SK-N-SH (cell line): ENCODE results near the gene AK4. TPM values are rescaled to one million over a fixed set of nuclear protein-coding genes. Genes with fewer than 3 reads are reported as not detected.

ENCODE experiments used
- CTCF ChIA-PET: fragments of 300-600, 350-600 bp; formaldehyde crosslinking; extraction: SDS; loops from one replicate; lab custom pipeline; 2021; lab: Yijun Ruan, JAX
- POLR2A ChIA-PET: fragments of 350-600 bp; sonication (Branson Sonifier 250); formaldehyde crosslinking; extraction: SDS; loops from one replicate; lab custom pipeline; 2020; ENCODE audit warnings: antibody characterized with exemption, inconsistent platforms; lab: Yijun Ruan, JAX
- DNase-seq: peaks from one replicate; pipeline ENCODE4 v3.0.0; 2012
- H2AFZ ChIP-seq: fragments of 200-600 bp; sonication (generic); 2 replicates; pipeline ENCODE4 v1.8.1; 2016; ENCODE audit warnings: antibody characterized with exemption, mild to moderate bottlenecking, low read depth
- H3F3A ChIP-seq: fragments of 200-600 bp; sonication (generic); replicated peaks from 2 replicates; pipeline ENCODE3; 2016; ENCODE audit warnings: antibody characterized with exemption, mild to moderate bottlenecking; ENCODE audit not compliant: insufficient read depth
- H3K27ac ChIP-seq, 2 experiments: fragments of 200-500 bp in 1 of 2; fragments of 200-600 bp in 1 of 2; sonication (Bioruptor generic) in 1 of 2; sonication (generic), shearing (Covaris generic) in 1 of 2; 2 replicates each; pipeline versions ENCODE4 v1.5.1 to v1.6.1; 2014 to 2016; ENCODE audit warnings: low read depth in 2 of 2, inconsistent platforms in 1 of 2, low read length in 1 of 2, mild to moderate bottlenecking in 1 of 2, mixed read lengths in 1 of 2
- H3K27me3 ChIP-seq: fragments of 200-600 bp; sonication (generic), shearing (Covaris generic); 2 replicates; pipeline ENCODE4 v1.6.1; 2016; ENCODE audit warnings: mixed run types; ENCODE audit not compliant: insufficient read depth
- H3K36me3 ChIP-seq, 2 experiments: fragments of 200-500 bp in 1 of 2; fragments of 200-600 bp in 1 of 2; sonication (Bioruptor generic) in 1 of 2; sonication (generic) in 1 of 2; replicated peaks in 1 of 2; 2 replicates each; pipeline versions ENCODE3 to v1.5.1; 2014 to 2016; ENCODE audit warnings: low read length in 1 of 2, mild to moderate bottlenecking in 1 of 2; ENCODE audit not compliant: insufficient read depth in 2 of 2, control insufficient read depth in 1 of 2
- H3K4me1 ChIP-seq, 2 experiments: fragments of 200-500 bp in 1 of 2; fragments of 200-600 bp in 1 of 2; sonication (Bioruptor generic) in 1 of 2; sonication (generic), shearing (Covaris generic) in 1 of 2; 2 replicates each; pipeline versions ENCODE4 v1.5.1 to v1.6.1; 2014 to 2016; ENCODE audit warnings: low read depth in 1 of 2, low read length in 1 of 2, mixed run types in 1 of 2; ENCODE audit not compliant: insufficient read depth in 2 of 2, control insufficient read depth in 1 of 2
- H3K4me2 ChIP-seq: fragments of 200-600 bp; sonication (generic), shearing (Covaris generic); 2 replicates; pipeline ENCODE4 v1.6.1; 2017; ENCODE audit warnings: mixed run types
- H3K4me3 ChIP-seq, 2 experiments: fragments of 200-500 bp in 1 of 2; fragments of 200-600 bp in 1 of 2; sonication (Bioruptor generic) in 1 of 2; sonication (generic), shearing (Covaris generic) in 1 of 2; 2 replicates each; pipeline versions ENCODE4 v1.5.1 to v1.8.1; 2014 to 2016; ENCODE audit warnings: low read depth in 2 of 2, inconsistent platforms in 1 of 2, low read length in 1 of 2, mild to moderate bottlenecking in 1 of 2, mixed read lengths in 1 of 2, moderate library complexity in 1 of 2
- H3K79me2 ChIP-seq: fragments of 200-600 bp; sonication (generic); 2 replicates; pipeline ENCODE4 v1.8.1; 2017; ENCODE audit warnings: mild to moderate bottlenecking; ENCODE audit not compliant: insufficient read depth
- H3K9ac ChIP-seq: fragments of 200-600 bp; sonication (generic); 2 replicates; pipeline ENCODE4 v1.6.1; 2017; ENCODE audit warnings: mixed run types
- H3K9me2 ChIP-seq: fragments of 200-600 bp; sonication (generic); 2 replicates; pipeline ENCODE4 v1.6.1; 2017; ENCODE audit warnings: mixed run types
- H3K9me3 ChIP-seq: fragments of 200-600 bp; sonication (generic); 2 replicates; pipeline ENCODE4 v1.6.1; 2017; ENCODE audit warnings: mixed run types, mild to moderate bottlenecking, moderate library complexity
- H4K20me1 ChIP-seq: fragments of 200-600 bp; sonication (generic); 2 replicates; pipeline ENCODE4 v1.6.1; 2017; ENCODE audit warnings: mild to moderate bottlenecking, mixed run types; ENCODE audit not compliant: insufficient read depth
- CHD2 ChIP-seq: fragments of 150-350 bp; IDR thresholded peaks from 2 replicates; pipeline ENCODE4 v1.6.1; 2018; ENCODE audit warnings: low read length; ENCODE audit not compliant: partially characterized antibody
- EP300 ChIP-seq, 2 experiments: IDR thresholded peaks; 2 replicates each; pipeline versions ENCODE4 v1.4.0 to v1.6.1; 2012; ENCODE audit warnings: borderline replicate concordance in 1 of 2, low read depth in 1 of 2, low read length in 1 of 2
- FOSL2 ChIP-seq: IDR thresholded peaks from 2 replicates; pipeline ENCODE4 v1.4.0; 2012; ENCODE audit warnings: low read depth, mild to moderate bottlenecking, moderate library complexity, borderline replicate concordance
- GATA2 ChIP-seq: sonication (generic); formaldehyde crosslinking; IDR thresholded peaks from 2 replicates; pipeline ENCODE4 v1.5.0; 2020; ENCODE audit warnings: mild to moderate bottlenecking, missing genetic modification reagents
- JUND ChIP-seq: IDR thresholded peaks from 2 replicates; pipeline ENCODE4 v1.4.0; 2012
- MXI1 ChIP-seq: IDR thresholded peaks from 2 replicates; pipeline ENCODE4 v1.6.1; 2012; ENCODE audit warnings: mild to moderate bottlenecking, low read depth, low read length, improper control_type of control experiment
- NFIC ChIP-seq: IDR thresholded peaks from 2 replicates; pipeline ENCODE4 v1.4.0; 2012; ENCODE audit warnings: borderline replicate concordance
- NRF1 ChIP-seq: IDR thresholded peaks from 2 replicates; pipeline ENCODE4 v1.6.1; 2012; ENCODE audit warnings: low read depth, mild to moderate bottlenecking, low read length
- RAD21 ChIP-seq: IDR thresholded peaks from 2 replicates; pipeline ENCODE4 v1.6.1; 2012; ENCODE audit warnings: mild to moderate bottlenecking, low read length
- RFX5 ChIP-seq: IDR thresholded peaks from 2 replicates; pipeline ENCODE4 v1.6.1; 2012; ENCODE audit warnings: mild to moderate bottlenecking, improper control_type of control experiment, low read length
- SMC3 ChIP-seq: IDR thresholded peaks from 2 replicates; pipeline ENCODE4 v1.6.1; 2012; ENCODE audit warnings: low read depth, low read length, improper control_type of control experiment
- TAF1 ChIP-seq: IDR thresholded peaks from 2 replicates; pipeline ENCODE4 v1.6.1; 2012; ENCODE audit warnings: low read depth, mild to moderate bottlenecking, low read length, moderate library complexity, borderline replicate concordance
- TEAD4 ChIP-seq: IDR thresholded peaks from 2 replicates; pipeline ENCODE4 v1.4.0; 2012; ENCODE audit warnings: mild to moderate bottlenecking, borderline replicate concordance; ENCODE audit not compliant: insufficient read depth
- WGBS: methylation state at CpG from one replicate; pipeline ENCODE4 v1.1.6; 2017; ENCODE audit warnings: low lambda C conversion rate; 5-methylcytosine and 5-hydroxymethylcytosine counted together
- polyA plus RNA-seq, 3 experiments: library from polyadenylated mRNA; depleted of rRNA; stranded (reverse); fragments of >200 nt; gene quantifications; 2 replicates each; pipeline ENCODE4 v1.2.3, GENCODE V29; 2012
- TF ChIP-seq, protein P1 (sequence below): IDR thresholded peaks from 2 replicates; pipeline ENCODE4 v1.4.0; 2012; ENCODE audit warnings: low read depth, borderline replicate concordance
- TF ChIP-seq, protein P2 (sequence below): IDR thresholded peaks from 2 replicates; pipeline ENCODE4 v1.4.0; 2012; ENCODE audit warnings: low read depth
- TF ChIP-seq, protein P3 (sequence below): fragments of 150-350 bp; IDR thresholded peaks from 2 replicates; pipeline ENCODE4 v1.6.1; 2017; ENCODE audit warnings: antibody characterized with exemption, low read length, low read depth, borderline replicate concordance
- TF ChIP-seq, protein P4 (sequence below): IDR thresholded peaks from 2 replicates; pipeline ENCODE4 v1.4.0; 2012; ENCODE audit warnings: low read depth, borderline replicate concordance

The AK4 gene
- polyA plus RNA-seq, 1 of the 3 experiments (the other 2 are of a cell fraction): 6.4 TPM

DNA sequence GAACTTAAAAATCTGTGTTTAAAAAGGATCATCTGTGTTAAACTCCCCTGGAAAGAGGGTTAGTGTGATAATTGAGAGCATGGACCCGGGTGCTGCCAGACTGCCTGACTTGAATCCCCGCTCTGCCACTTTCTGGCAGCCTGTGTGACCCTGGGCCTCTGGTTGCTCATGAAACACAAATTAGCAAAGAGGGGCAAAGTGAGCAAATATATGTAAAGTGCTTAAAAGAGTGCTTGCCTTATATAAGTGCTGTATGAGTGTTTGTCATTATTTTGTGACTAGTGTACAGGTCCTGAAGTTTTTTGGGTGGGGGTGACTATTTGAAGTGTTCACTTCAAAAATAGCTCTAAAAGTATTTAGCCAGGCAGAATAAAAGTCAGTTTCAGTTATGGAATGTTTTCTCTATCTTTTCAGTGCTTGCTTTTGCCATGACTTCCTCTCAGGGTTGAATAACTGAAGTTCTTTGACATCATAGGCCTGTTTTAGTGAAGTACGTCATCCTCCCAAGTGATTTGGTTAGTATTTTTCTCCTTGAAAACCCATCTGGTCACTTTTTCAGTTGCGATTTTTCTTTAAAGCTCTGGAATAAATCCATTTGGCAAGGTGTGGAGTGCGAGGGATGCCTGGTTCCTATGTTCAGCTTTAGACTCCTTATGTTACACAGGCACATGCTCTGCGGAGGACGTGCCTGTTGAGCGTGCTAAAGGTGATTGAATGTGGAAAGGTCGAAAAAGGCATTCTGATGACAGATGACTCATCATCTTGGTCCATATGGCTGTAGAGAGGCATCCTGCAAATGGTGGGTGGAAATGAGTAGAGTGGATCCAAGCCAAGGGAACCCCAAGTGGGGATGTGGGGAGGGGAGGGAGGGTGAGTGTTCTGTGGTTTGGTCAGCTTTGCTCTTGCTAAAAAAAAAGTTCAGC, 47.8 kb downstream of the AK4 start (continued):
- TF ChIP-seq, protein P1, sequence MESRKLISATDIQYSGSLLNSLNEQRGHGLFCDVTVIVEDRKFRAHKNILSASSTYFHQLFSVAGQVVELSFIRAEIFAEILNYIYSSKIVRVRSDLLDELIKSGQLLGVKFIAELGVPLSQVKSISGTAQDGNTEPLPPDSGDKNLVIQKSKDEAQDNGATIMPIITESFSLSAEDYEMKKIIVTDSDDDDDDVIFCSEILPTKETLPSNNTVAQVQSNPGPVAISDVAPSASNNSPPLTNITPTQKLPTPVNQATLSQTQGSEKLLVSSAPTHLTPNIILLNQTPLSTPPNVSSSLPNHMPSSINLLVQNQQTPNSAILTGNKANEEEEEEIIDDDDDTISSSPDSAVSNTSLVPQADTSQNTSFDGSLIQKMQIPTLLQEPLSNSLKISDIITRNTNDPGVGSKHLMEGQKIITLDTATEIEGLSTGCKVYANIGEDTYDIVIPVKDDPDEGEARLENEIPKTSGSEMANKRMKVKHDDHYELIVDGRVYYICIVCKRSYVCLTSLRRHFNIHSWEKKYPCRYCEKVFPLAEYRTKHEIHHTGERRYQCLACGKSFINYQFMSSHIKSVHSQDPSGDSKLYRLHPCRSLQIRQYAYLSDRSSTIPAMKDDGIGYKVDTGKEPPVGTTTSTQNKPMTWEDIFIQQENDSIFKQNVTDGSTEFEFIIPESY: no peak
- TF ChIP-seq FOSL2 (peak; percentile 50; the same call in 1 of the 2 replicates), MXI1 (no peak), RAD21 (no peak), CHD2 (no peak), TEAD4 (no peak)
- TF ChIP-seq, protein P2, sequence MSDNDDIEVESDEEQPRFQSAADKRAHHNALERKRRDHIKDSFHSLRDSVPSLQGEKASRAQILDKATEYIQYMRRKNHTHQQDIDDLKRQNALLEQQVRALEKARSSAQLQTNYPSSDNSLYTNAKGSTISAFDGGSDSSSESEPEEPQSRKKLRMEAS: no peak
- TF ChIP-seq, protein P3, sequence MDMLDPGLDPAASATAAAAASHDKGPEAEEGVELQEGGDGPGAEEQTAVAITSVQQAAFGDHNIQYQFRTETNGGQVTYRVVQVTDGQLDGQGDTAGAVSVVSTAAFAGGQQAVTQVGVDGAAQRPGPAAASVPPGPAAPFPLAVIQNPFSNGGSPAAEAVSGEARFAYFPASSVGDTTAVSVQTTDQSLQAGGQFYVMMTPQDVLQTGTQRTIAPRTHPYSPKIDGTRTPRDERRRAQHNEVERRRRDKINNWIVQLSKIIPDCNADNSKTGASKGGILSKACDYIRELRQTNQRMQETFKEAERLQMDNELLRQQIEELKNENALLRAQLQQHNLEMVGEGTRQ: no peak

DNA sequence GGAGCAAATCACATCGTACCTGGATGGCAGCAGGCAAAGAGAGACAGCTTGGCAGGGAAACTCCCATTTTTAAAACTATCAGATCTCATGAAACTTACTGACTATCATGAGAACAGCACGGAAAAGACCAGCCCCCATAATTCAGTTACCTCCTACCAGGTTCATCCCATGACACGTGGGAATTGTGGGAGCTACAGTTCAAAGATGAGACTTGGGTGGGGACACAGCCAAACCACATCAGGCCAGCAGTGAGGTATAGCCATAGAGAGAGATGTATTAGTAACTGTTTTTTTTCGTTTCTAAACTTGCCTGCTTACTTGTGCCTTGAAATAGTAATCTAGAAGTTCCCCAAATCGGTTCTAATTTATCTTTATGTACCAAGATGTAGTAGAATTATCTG, 48.9 kb downstream of the AK4 start:
- Histone ChIP-seq H2AFZ (no peak overlapping the region), H3K4me3 (no peak overlapping the region), H3K9me3 (no peaks in the 10 kb centered on the region), H3K36me3 (no peaks in the 10 kb centered on the region), H3K79me2 (no peaks in the 10 kb centered on the region), H3K27ac (no peak overlapping the region), H3F3A (peaks cover 3% of the 10 kb centered on the region), H4K20me1 (no peaks in the 10 kb centered on the region)
- no peak for DNase-seq
- POLR2A ChIA-PET: no interaction called here
- TF ChIP-seq RFX5 (no peak), SMC3 (no peak)
- TF ChIP-seq, all 33 proteins: peak for 0
- Histone ChIP-seq H3K9ac (no peak overlapping the region), H3K4me2 (no peak overlapping the region), H3K4me1 (no peaks in the 10 kb centered on the region; a peak in 1 of 4 replicates), H3K9me2 (no peaks in the 10 kb centered on the region), H3K27me3 (no peaks in the 10 kb centered on the region)
- WGBS: 84% methylated on average over 5 of the region's 5 CpGs
- CTCF ChIA-PET: interaction anchor here (1.2 kb wide), 1 partner anchor 490 kb away, joined by 3 read pairs; no protein-coding TSS in a partner anchor

DNA sequence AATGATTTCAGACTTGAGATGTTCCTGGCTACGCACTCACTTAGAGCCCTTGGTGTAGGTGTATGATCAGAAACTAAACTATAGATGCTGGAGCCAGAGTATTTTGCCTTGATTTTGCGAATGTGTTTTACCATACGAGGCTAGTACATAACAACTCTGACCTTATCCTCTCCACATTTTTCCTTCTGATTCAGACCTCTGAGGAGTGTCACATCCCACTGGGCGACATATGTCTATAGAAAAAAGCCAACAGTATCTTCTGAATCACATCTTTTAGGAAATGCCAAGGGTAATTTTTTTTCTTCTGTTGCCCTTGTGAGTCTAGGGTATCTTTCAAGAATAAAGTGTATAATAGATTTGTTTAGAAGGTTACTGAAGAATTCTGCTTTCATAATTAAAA, 49.6 kb downstream of the AK4 start:
- DNase-seq: no peak
- H4K20me1 ChIP-seq: no peaks in the 10 kb centered on the region
- TF ChIP-seq JUND (no peak), EP300 (IDR thresholded peaks at IDR 0.05; ENCODE audit: borderline replicate concordance in 1 of 2, low read depth in 1 of 2, low read length in 1 of 2) (no peak), FOSL2 (no peak), TAF1 (no peak), NFIC (no peak), GATA2 (CRISPR knock-in tag) (no peak), SMC3 (no peak), NRF1 (no peak)
- TF ChIP-seq, protein P4, sequence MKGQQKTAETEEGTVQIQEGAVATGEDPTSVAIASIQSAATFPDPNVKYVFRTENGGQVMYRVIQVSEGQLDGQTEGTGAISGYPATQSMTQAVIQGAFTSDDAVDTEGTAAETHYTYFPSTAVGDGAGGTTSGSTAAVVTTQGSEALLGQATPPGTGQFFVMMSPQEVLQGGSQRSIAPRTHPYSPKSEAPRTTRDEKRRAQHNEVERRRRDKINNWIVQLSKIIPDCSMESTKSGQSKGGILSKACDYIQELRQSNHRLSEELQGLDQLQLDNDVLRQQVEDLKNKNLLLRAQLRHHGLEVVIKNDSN: no peak
- TF ChIP-seq, protein P3: no peak
- TF ChIP-seq, protein P2: no peak

More for the DNA sequence above, 49.6 kb downstream of the AK4 start:
- no peak overlapping the region for H2AFZ ChIP-seq
- no peaks in the 10 kb centered on the region for H3K27me3 ChIP-seq
- H3K27ac ChIP-seq: no peak overlapping the region
- 87% methylated on average over 4 of the region's 4 CpGs for WGBS
- no peak overlapping the region for H3K4me2 ChIP-seq
- POLR2A ChIA-PET: no interaction called here
- H3K4me1 ChIP-seq: no peaks in the 10 kb centered on the region; a peak in 1 of 4 replicates
- H3K9me2 ChIP-seq: no peaks in the 10 kb centered on the region
- no peaks in the 10 kb centered on the region for H3K36me3 ChIP-seq
- CTCF ChIA-PET: interaction anchor here (1.0 to 1.4 kb wide), 2 partner anchors 11 to 133 kb away, joined by 3 to 6 read pairs; no protein-coding TSS in a partner anchor
- no peak overlapping the region for H3K4me3 ChIP-seq
- no peaks in the 10 kb centered on the region for H3K79me2 ChIP-seq
- peaks cover 3% of the 10 kb centered on the region for H3F3A ChIP-seq
- H3K9ac ChIP-seq: no peak overlapping the region
- H3K9me3 ChIP-seq: no peaks in the 10 kb centered on the region
